GM13976 (cell line): ENCODE results near the gene MFAP1.

ENCODE experiments used
- DNase-seq: peaks from one replicate; pipeline ENCODE4 v3.0.0; 2012; ENCODE audit warnings: low spot score
- CTCF ChIP-seq: IDR thresholded peaks from 2 replicates; pipeline ENCODE4 v1.5.1; 2012; ENCODE audit warnings: borderline replicate concordance, mild to moderate bottlenecking; ENCODE audit not compliant: insufficient read depth; ENCODE audit errors: extremely low read depth, missing control alignments, control extremely low read depth
- in situ Hi-C: fragments of 300-500 bp; cut with MboI; formaldehyde crosslinking; loops from one replicate; pipeline ENCODE4 v1.12.0; 2022; ENCODE audit warnings: low sequenced_read_pairs, mixed read lengths, inconsistent platforms; ENCODE audit not compliant: unreplicated experiment

MFAP1 gene

DNA sequence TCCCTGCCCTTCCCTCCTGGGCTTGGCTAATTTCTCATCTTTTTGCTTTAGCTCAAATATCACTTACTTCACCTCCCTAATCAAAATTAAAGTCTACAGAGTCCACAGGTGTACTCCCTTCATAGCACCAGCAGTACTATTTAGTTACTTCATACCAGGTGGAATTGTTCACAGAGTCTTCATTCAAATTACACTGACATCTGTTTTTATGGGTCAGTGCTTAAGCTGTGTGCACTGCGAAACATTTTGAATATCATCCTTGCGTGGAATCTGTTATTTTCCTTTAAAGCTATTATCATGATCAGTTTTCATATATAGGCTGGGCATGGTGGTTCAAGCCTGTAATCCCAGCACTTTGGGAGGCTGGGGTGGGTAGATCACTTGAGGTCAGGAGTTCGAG lies 35.1 kb downstream of the MFAP1 start:
- DNase-seq: no peak
- in situ Hi-C loops: no loop called here
- TF ChIP-seq CTCF: no peak

- in situ Hi-C loops: no loop called here
- DNase-seq: no peak
- TF ChIP-seq CTCF: no peak
These were observed 45.5 kb downstream of the MFAP1 start for GRCh38 chr15:43779016-43779415.

- peak; percentile 75 for TF ChIP-seq CTCF
- in situ Hi-C loops: no loop called here
- peak; percentile 83 for DNase-seq
These were observed 47.1 kb downstream of the MFAP1 start for GRCh38 chr15:43777267-43777914.

- TF ChIP-seq CTCF: no peak
- in situ Hi-C loops: no loop called here
- DNase-seq: peak; percentile 72
These were observed 47.7 kb downstream of the MFAP1 start, which contains the start of gene ELL3 for GRCh38 chr15:43776718-43777266. ELL3 (minus strand) TSS chr15:43776966; CDS start chr15:43776901, 65 bp downstream.

DNA sequence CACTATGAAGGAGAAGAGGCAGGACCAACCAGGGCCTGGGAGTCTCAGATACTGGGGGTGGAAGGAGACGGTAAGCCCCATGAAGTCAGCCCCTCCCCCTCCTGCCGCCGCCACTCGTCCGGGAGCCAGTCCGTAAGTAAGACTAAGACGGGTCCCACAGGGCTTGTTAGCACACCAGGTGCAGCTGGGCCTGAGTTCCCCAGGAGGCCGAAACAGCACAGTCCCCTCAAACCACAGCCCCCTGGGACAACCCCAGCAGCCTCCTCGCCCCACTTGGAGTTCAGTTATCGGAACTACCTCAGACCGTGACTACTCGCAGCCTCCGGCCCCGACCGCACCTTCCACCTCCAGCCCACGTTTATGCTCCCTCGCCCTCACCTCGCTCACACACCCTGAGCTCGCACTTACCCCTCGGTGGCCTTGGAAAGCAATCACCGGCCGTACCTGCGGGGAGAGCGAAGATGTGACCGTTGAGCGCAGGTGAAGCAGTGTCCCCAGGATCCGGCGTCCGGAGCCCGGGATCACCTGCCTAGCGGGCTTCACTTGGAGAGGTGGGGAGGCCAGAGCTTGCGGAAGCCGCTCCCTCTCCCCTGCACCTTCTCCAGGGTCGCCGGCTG lies 48.3 kb downstream of the MFAP1 start:
- in situ Hi-C loops: no loop called here
- peak; percentile 79 for DNase-seq
- TF ChIP-seq CTCF: no peak

DNA sequence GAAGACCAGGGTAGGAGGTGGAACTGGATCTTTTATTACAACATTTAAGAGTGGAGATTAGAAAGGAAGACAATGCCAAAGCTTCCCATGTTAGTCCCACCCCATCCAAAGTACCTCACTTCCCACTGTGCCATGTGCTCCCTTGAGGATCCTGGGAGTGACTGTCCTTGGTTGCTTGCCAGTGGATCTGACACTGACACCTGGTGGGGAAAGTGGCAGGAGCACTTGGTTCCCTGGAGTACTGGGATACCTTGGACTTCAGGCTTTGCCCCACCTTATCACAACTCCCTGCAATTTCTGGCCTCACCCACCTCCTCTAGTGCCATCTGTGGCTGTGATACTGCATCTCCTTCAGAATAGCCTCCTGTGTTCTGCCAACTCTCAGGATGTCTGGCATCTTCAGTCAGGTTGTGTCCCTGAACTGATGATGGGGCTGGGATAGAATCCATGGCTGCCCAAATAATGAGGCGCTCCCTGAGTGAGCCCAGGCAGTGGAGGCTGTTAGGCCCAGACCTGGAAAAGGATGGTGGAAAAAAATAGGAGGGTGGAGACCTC lies 49.0 kb downstream of the MFAP1 start:
- DNase-seq: no peak
- no peak for TF ChIP-seq CTCF
- in situ Hi-C loops: no loop called here
